GM13977 (cell line): ENCODE data around the gene TMPRSS4.

Experiments used
- DNase-seq: peaks from one replicate; pipeline ENCODE4 v3.0.0; 2012; ENCODE audit warnings: low spot score
- CTCF ChIP-seq: IDR thresholded peaks from 2 replicates; pipeline ENCODE4 v1.5.1; 2012; ENCODE audit warnings: mild to moderate bottlenecking, control low read depth; ENCODE audit not compliant: insufficient read depth; ENCODE audit errors: extremely low read depth, missing control alignments
- in situ Hi-C: fragments of 300-500 bp; cut with MboI; formaldehyde crosslinking; loops from one replicate; pipeline ENCODE4 v1.12.0; 2022; ENCODE audit warnings: low sequenced_read_pairs, low pct_unique_long_range_greater_than_20kb, mixed read lengths, inconsistent platforms; ENCODE audit not compliant: unreplicated experiment

The TMPRSS4 gene

DNA sequence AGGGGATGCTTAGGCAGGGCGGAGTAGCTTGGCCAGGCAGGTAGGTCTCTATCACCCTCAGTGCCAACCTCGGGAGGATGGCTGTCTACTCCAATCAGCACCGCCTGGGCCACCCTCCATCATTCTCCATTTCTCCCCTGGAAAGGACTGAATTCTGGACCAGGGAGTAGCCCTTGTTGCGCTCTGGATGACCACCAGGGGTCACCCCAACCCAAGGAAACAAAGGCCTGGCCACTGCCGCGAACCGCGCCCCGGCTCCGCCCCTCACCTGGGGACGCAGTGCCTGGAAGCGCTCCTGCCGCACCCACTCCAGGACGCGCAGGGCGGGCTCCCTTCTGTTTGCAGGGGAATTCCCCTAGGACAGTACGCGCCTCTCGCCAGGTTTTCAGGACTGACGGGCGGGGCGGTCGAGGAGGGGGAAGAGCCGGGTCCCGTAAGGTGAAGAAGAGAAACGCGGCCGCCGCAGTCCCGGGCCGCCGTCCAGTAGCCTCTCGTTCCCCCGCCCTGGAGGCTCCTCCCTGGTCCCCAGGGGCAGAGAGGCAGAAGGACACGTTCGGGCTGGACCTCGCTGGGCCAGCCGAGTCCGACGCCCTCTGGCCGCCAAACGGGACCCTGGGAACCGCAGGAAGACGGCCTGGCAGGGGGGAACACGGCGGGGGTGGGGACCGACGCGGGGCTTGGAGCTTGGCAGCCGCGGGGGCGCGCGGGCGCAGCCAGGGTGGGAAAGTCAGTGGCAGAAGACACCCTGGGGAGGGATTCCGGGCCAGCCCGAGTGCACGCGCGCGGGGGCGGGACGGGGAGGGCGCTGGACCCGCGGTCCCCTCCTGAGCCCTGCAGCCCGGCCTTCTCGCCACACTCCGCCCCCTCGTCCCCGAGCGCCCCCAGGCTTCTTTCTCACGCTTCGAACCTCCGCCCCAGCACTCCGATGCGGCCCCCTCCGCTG, 68.7 kb downstream of the TMPRSS4 start:
- in situ Hi-C loops = no loop called here
- peak; percentile 97 for DNase-seq

GRCh38 chr11:118146554-118146953, 69.7 kb downstream of the TMPRSS4 start:
- TF ChIP-seq CTCF = no peak
- in situ Hi-C loops = no loop called here
- DNase-seq = no peak

More for the DNA sequence above, 68.7 kb downstream of the TMPRSS4 start:
- peak; percentile 89 for TF ChIP-seq CTCF

GRCh38 chr11:118147502-118147901, 70.6 kb downstream of the TMPRSS4 start:
- in situ Hi-C loops = no loop called here
- TF ChIP-seq CTCF = no peak
- DNase-seq = no peak

DNA sequence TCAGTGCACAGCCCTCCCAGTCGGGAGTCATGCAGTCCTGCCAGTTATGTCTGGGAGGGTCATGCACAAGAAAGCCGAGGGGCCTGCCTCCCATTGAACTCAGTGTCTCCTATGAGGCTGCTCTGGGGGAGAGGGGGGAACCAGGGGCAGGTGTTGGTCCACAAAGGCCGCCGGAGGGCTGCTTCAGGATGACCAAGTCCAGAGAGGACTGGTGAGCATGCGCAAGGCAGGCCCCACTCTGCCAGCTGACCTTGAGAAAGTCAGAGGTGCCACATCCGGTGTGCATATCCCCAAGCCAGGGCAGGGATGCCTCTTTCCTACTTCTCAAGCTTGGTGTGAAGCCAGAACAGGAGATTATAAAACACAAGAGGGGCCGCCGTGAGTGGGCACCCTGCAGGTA, 71.4 kb downstream of the TMPRSS4 start:
- in situ Hi-C loops = no loop called here
- DNase-seq = no peak
- no peak for TF ChIP-seq CTCF

DNA sequence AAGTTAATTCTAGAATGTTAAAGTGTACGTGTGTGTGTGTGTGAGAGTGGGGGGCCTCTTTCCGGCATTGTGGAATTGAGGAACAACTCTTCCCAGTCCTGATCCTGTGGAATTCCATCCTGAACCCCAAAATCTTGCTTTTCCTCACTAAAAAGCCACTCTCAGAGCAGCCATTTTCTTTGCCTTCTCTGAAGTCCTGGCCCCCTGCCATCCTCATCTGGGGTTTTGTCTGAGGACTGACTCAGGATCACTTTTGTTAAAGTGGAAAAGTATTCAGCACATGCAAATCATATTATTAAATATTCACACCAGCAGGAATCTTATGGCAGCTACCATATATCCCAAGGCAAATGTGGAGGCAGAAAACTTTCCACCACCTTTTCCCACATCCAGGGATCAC, 72.0 kb downstream of the TMPRSS4 start:
- DNase-seq = no peak

DNA sequence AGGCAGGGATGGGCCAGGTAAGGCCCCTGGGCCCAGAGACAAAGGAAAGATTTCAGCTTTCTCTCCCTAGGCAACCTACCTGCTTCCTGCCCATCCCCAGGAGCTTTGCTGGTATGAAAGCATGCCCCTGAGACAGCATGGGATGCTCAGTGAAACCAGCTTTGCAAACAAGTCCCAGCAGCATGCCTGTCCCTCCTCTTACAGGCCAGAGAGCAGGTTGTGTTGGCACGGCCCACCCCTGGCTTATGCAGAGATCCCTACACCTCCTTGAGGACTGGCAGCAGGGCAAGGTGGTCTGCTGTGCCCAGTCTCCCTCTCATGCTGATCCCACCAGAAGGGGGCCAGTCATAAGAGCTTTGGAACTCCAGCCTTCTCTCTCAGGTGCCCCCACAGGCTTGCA, 72.6 kb downstream of the TMPRSS4 start:
- TF ChIP-seq CTCF = no peak
- in situ Hi-C loops = no loop called here
- no peak for DNase-seq

More for the DNA sequence above, 72.0 kb downstream of the TMPRSS4 start:
- TF ChIP-seq CTCF = no peak
- in situ Hi-C loops = no loop called here
